HG03103 (cell line): ENCODE data around the gene STEAP1B.
"Not testable (repeated sequence)": the region's sequence is repeated elsewhere in the genome, so short reads cannot be mapped to it uniquely, and the experiment has no call there.

Source experiments
- ATAC-seq: cut with Tn5 transposase; IDR thresholded peaks from one replicate; pipeline ENCODE4 v1.9.1; 2021; ENCODE audit warnings: low read depth; ENCODE audit not compliant: unreplicated experiment

Gene STEAP1B

GRCh38 chr7:22501336-22501735, 1.3 kb upstream of the STEAP1B start:
- ATAC-seq = not testable (repeated sequence)

- no peak for ATAC-seq
These were observed 944 bp downstream of the STEAP1B start for GRCh38 chr7:22499044-22499443.

DNA sequence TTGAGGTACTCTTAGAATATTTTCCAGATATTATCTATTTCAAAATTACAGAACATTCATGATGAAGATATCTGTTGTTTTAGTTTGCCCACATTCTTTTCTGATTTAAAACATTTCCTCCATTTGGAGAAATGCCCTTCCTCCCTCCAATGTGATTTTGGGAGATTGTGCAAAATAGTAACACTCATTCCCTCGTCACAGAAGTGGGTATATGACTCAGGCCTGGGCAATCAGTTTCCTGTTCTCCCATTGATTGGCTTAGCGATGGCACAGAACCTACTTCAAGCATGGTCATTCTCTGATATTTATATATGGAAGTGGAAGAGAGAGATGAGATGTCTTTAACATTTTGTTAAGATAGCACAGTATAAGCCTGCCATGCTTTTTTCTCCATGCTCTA, 3.1 kb downstream of the STEAP1B start:
- ATAC-seq = not testable (repeated sequence)

DNA sequence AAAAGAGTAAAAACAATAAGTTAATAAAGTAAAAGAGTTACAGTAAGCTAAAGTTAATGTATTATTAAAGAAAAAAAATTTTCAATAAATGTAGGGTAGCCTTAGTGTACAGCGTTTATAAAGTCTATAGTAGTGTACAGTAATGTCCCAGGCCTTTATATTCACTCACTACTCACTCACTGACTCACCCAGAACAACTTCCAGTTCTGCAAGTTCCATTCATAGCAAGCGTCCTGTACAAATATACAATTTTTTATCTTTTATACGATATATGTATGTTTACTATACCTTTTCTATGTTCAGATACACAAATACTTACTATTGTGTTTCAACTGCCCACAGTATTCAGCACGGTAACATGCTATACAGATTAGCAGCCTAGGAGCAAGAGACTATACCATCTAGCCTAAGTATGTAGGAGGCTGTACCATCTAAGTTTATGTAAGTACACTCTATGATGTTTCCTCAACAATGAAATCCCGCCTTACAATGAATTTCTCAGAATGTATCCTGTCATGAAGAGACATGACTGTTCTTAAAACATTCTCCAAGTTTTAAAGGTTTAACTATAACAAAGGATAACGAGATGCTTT, 3.6 kb downstream of the STEAP1B start:
- ATAC-seq = not testable (repeated sequence)

GRCh38 chr7:22493160-22493925, 6.6 kb downstream of the STEAP1B start:
- not testable (repeated sequence) for ATAC-seq

DNA sequence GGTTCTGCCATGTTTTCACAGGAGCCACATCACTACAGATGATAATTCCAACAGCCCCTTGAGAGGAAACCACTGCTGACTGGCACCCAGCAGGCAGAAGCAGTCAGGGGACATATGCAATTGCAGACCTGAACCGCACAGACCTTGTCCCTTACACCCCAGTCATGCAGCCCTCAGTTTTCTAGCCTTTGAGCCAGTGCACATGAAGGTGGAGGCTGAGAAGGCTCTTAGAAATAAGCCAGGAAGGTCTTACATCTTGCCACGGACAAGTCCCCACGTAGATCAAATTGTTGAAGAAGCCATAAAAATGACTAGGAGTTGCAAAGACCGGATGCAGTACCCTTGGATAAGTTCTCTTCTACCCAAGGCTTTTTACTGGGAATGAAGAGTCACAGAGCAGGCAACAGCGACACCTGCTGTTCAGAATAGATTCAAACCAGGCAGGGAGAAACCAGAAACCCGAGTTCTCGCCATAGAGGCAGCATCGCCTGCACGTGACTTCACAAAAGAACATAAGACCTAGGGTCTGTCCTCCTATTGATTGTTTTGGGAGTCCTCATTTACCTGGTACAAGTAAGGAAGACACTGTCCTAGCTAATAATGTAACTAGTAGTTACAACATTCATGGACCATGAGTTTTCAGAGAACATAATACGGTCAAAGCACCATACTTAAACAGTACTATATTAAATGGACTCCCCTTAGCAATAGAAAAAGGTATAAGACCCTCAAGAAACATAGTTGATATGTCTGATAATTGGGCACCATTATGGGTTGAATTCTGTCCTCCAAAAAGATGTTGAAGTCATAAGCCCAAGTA, 11.1 kb downstream of the STEAP1B start:
- ATAC-seq = no peak

- no peak for ATAC-seq
These were observed 11.9 kb downstream of the STEAP1B start for GRCh38 chr7:22487978-22488642.

DNA sequence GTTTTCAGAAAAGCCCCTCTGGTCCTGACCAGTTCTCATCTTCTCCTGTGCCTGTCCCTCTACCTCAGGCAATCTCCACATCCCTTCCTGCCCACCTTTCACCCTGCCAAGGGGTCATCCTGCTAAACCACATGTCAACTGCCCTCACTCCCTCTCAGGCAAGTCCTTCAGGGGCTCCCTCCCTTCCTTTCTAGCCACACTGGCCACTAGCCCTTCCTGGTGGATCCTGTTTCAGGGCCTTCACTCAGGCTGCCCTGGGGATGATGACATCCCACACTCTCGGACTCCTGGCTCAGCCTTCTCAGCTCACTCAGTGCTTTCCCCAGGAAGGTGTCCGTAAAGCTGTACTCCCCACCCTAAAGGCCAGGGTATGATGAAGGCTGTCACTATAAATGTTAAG, 13.4 kb downstream of the STEAP1B start:
- ATAC-seq = no peak

GRCh38 chr7:22485189-22485588, 14.8 kb downstream of the STEAP1B start:
- no peak for ATAC-seq

GRCh38 chr7:22482503-22482902, 17.5 kb downstream of the STEAP1B start:
- ATAC-seq = no peak

DNA sequence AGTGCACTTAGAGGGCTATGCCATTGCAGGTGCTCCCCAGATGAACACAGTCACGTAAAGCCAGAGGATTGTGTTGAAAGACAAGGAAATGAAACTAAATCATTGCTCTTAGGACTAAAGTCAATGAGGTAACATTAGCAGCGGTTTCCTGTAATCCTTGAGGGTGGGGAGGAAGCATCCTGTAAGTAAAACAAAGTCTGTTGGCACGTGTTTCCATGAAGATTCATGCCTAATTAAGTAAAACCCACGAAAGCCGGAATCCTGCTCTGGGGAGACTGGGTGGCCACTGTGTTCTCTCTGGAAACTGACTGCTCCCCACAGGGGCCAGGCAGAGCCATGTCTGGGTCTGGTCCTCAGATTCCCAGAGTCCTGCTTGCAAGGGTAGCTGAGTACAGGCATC, 18.3 kb downstream of the STEAP1B start:
- ATAC-seq = peak; percentile 83

DNA sequence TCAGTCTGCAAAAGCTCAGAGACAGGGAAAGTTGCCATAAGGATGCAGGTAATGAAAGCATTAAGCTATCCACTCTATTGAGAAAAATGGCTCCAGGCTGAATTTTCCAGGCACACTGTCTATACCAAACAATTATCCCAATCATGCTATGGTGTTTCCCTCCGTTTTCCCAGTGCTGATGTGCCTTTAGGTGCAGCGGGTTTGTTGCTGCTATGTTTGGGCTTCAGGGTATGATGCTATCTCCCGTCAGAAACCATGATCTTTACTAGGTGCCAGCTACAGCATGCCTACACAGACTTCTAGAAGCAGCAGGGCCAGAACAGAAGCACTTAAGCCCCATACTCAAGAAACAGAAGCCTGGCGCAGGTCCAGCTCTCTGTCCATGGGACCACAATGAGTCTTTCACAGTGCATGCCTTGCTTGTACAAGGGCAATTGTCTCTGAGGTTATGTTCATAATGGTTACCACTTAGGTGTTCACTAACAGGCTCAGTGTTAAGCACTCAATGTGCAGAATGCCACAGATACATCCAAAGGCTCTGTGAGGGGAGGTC, 19.4 kb downstream of the STEAP1B start:
- ATAC-seq = no peak

- no peak for ATAC-seq
These were observed 22.0 kb downstream of the STEAP1B start for GRCh38 chr7:22477876-22478450.

DNA sequence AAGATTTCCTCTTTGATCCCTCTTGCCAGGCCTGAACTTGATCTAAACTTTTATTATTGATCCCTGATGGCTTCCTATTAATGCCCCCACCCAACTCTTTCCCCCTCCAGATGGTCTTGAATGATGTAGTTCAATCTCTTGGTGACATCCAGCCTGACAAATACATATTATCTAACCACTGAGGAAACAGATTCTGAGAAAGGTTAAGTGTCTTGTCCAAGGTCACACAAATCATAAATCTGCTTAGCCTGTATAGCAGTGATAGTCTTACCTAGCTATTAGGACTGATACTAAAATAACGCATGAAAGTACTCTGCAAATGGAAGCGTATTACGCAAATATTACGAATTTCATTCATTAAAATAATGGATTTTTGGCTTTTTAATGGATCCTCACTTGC, 22.7 kb downstream of the STEAP1B start:
- no peak for ATAC-seq

GRCh38 chr7:22476824-22477223, 23.2 kb downstream of the STEAP1B start:
- no peak for ATAC-seq

- no peak for ATAC-seq
These were observed 25.3 kb downstream of the STEAP1B start for GRCh38 chr7:22474645-22475044.

GRCh38 chr7:22470981-22471380, 29.0 kb downstream of the STEAP1B start:
- no peak for ATAC-seq

DNA sequence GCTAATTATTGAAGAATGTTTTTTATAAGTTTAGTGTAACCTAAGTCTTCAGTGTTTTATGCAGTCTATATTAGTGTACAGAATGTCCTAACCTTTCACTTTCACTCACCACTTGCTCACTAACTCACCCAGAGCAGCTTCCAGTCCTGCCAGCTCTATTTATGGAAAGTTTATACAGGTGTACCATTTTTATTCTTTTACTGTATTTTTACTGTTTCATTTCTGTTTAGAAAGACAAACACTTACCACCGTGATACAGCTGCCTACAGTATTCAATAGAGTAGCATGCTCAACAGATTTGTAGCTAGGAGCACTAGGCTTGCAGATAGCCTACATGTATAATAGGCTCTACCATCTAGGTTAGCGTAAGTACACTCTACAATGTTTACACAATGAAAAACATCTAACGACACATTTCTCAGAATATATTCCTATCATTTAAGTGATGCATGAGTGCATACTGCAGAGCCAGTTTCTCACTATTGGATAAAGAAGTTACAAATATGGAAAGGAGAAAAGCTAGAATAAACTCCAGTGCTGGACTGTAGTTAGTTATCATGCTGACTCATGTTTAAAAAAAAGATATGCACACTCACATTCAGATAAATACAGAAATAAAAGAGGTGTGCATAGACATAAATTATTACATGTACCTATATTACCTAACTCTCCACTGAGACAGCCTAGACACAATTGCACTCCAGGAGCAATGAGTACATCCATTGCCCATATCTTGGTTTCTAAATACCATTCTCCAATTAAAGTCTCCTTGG, 30.4 kb downstream of the STEAP1B start:
- ATAC-seq = no peak

DNA sequence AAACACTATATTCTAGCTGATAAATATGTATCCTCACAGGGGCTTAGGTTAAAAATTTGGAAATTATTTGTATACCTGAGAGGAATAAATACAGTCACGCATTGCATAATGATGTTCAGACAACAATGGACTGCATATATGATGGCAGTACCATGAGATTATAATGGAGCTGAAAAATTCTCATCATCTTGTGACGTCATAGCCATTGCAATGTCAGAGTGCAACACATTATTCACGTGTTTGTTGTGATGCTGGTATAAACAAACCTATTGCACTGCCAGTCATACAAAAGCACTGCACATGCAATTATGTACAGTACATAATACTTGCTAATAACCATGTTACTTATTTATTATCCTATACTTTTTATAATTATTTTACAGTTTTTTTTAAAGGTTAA, 31.4 kb downstream of the STEAP1B start:
- ATAC-seq = no peak

GRCh38 chr7:22464299-22464698, 35.7 kb downstream of the STEAP1B start:
- no peak for ATAC-seq
